HFF-Myc (cell line): ENCODE data around the gene PHC1.

ENCODE experiments used
- DNase-seq: peaks from one replicate; pipeline ENCODE4 v3.0.0-alpha.2; 2011; ENCODE audit warnings: low read depth; ENCODE audit errors: extremely low read depth
- H3K4me3 ChIP-seq: replicated peaks from 2 replicates; pipeline ENCODE4 v1.5.1; 2011; ENCODE audit warnings: low read depth, mild to moderate bottlenecking, control low read depth, low read length
- CTCF ChIP-seq: IDR thresholded peaks from 2 replicates; pipeline ENCODE4 v1.5.1; 2012; ENCODE audit warnings: mild to moderate bottlenecking, low read depth, low read length, control low read depth; ENCODE audit errors: missing control alignments

PHC1 gene

GRCh38 chr12:8907513-8907912 is 6.8 kb upstream of the PHC1 start:
- H3K4me3 ChIP-seq: no peak overlapping the region
- no peak for DNase-seq
- no peak for TF ChIP-seq CTCF

GRCh38 chr12:8909752-8910151 is 4.6 kb upstream of the PHC1 start:
- no peak overlapping the region for H3K4me3 ChIP-seq
- no peak for TF ChIP-seq CTCF
- DNase-seq: no peak

GRCh38 chr12:8911606-8912268 is 2.6 kb upstream of the PHC1 start:
- no peak for TF ChIP-seq CTCF
- H3K4me3 ChIP-seq: no peak overlapping the region
- DNase-seq: no peak

- H3K4me3 ChIP-seq: no peak overlapping the region
These were observed 1.4 kb upstream of the PHC1 start for GRCh38 chr12:8912914-8913313.

GRCh38 chr12:8913702-8914032 is 642 bp upstream of the PHC1 start:
- no peak for DNase-seq
- no peak for TF ChIP-seq CTCF
- H3K4me3 ChIP-seq: peak overlapping the region; percentile 51

More at GRCh38 chr12:8912914-8913313, 1.4 kb upstream of the PHC1 start:
- no peak for TF ChIP-seq CTCF
- no peak for DNase-seq

GRCh38 chr12:8914716-8915526 is 612 bp downstream of the PHC1 start:
- peak overlapping the region; percentile 51 for H3K4me3 ChIP-seq
- no peak for TF ChIP-seq CTCF
- peak; percentile 27 for DNase-seq
